H1 (cell line): ENCODE results near the gene FBXO41. TPM values are rescaled to one million over a fixed set of nuclear protein-coding genes. Genes with fewer than 3 reads are reported as not detected.

ENCODE experiments used
- BACH1 ChIP-seq: IDR thresholded peaks from 2 replicates; pipeline ENCODE4 v1.6.1; 2012; ENCODE audit warnings: low read length, improper control_type of control experiment
- GABPA ChIP-seq: IDR thresholded peaks from 2 replicates; pipeline ENCODE4 v1.6.1; 2011; ENCODE audit warnings: mild to moderate bottlenecking, low read length, moderate library complexity, borderline replicate concordance; ENCODE audit not compliant: insufficient read depth
- KDM1A ChIP-seq: fragments of 200-600, 300-600 bp; sonication (generic); IDR thresholded peaks from 2 replicates; pipeline ENCODE4 v1.7.1; 2016; ENCODE audit warnings: mild to moderate bottlenecking, low read length, borderline replicate concordance
- NANOG ChIP-seq: IDR thresholded peaks from 2 replicates; pipeline ENCODE4 v1.6.1; 2011; ENCODE audit warnings: low read length, low read depth, mild to moderate bottlenecking, inconsistent platforms; ENCODE audit not compliant: insufficient read depth, poor library complexity, severe bottlenecking
- NRF1 ChIP-seq: IDR thresholded peaks from 2 replicates; pipeline ENCODE4 v1.6.1; 2011; ENCODE audit warnings: mild to moderate bottlenecking, low read depth, low read length, improper control_type of control experiment
- POU5F1 ChIP-seq: IDR thresholded peaks from 2 replicates; pipeline ENCODE4 v1.6.1; 2011; ENCODE audit warnings: low read depth, mild to moderate bottlenecking, low read length, moderate library complexity
- RXRA ChIP-seq: IDR thresholded peaks from 2 replicates; pipeline ENCODE4 v1.6.1; 2011; ENCODE audit warnings: low read depth, mild to moderate bottlenecking, low read length, moderate library complexity; ENCODE audit not compliant: insufficient read depth
- SIN3A ChIP-seq, 2 experiments: IDR thresholded peaks in 1 of 2; conservative IDR thresholded peaks in 1 of 2; 2 replicates each; pipeline ENCODE4 v1.6.1; 2011 to 2012; ENCODE audit warnings: low read length in 2 of 2, improper control_type of control experiment in 1 of 2, low read depth in 1 of 2, mild to moderate bottlenecking in 1 of 2
- SUZ12 ChIP-seq: fragments of 200-600 bp; sonication (generic); IDR thresholded peaks from 2 replicates; pipeline ENCODE4 v1.6.1; 2012; ENCODE audit warnings: mild to moderate bottlenecking, inconsistent platforms, low read length, moderate library complexity, mixed read lengths
- TAF1 ChIP-seq: IDR thresholded peaks from 2 replicates; pipeline ENCODE4 v1.6.1; 2011; ENCODE audit warnings: mild to moderate bottlenecking, low read depth, low read length
- TAF7 ChIP-seq: optimal IDR thresholded peaks from 2 replicates; pipeline ENCODE3; 2011; ENCODE audit warnings: low read depth, mild to moderate bottlenecking, inconsistent platforms, low read length, moderate library complexity, borderline replicate concordance
- polyA plus RNA-seq, 7 experiments: library from polyadenylated mRNA; depleted of rRNA in 3 of 7; stranded (reverse) in 5 of 7; unstranded in 2 of 7; fragments of >200 nt in 5 of 7; fragments of 200-250 nt in 2 of 7; gene quantifications; 1 replicate in 5 of 7; 2 replicates in 1 of 7; 4 replicates in 1 of 7; pipeline versions ENCODE4 v1.2.1 to v1.2.3, GENCODE V29; 2011 to 2013; ENCODE audit warnings: missing spikeins in 2 of 7, mixed read lengths in 2 of 7
- total RNA-seq: library from RNA; stranded (reverse); fragmentation: NEBNext Ultra II Directional; extraction: Animal tissue kit (Norgen Biotek cat#: 25700); gene quantifications from 2 replicates; pipeline ENCODE4 v1.2.1, GENCODE V29; 2021
- TF ChIP-seq, protein P1 (sequence below): IDR thresholded peaks from 2 replicates; pipeline ENCODE4 v1.6.1; 2012; ENCODE audit warnings: low read length, inconsistent platforms
- TF ChIP-seq, protein P2 (sequence below): IDR thresholded peaks from 2 replicates; pipeline ENCODE4 v1.6.1; 2012; ENCODE audit warnings: inconsistent platforms

The FBXO41 gene
- total and polyA plus RNA-seq, 2 of the 8 experiments (the other 6 are each of a cell fraction or from before 2014, with no cell fraction given): 11.2 to 14.3 TPM

DNA sequence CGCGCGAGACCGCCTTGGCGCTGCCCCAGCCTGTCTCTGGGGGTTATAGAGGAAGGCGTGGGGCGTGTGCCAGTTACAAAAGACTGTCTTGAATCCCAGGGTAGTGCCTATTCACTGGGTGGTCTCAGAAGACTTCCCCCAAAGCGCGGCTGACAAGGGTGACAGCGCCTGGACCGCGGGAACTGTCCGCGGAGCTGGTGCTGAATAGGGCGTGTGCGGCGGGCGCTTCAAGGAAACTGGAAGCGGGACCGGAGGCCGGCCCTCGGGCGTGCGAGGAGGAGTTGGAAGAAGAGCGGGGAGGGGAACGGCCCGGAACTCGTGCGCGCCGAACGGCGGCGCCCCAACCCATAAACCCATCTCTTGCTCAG is 6.8 kb upstream of the FBXO41 start (continued):
- peak; percentile 35; the same call in 1 of the 2 replicates for TF ChIP-seq GABPA
- no peak for TF ChIP-seq NANOG
- TF ChIP-seq, protein P1, sequence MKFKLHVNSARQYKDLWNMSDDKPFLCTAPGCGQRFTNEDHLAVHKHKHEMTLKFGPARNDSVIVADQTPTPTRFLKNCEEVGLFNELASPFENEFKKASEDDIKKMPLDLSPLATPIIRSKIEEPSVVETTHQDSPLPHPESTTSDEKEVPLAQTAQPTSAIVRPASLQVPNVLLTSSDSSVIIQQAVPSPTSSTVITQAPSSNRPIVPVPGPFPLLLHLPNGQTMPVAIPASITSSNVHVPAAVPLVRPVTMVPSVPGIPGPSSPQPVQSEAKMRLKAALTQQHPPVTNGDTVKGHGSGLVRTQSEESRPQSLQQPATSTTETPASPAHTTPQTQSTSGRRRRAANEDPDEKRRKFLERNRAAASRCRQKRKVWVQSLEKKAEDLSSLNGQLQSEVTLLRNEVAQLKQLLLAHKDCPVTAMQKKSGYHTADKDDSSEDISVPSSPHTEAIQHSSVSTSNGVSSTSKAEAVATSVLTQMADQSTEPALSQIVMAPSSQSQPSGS: no peak
- TF ChIP-seq BACH1: no peak
- TF ChIP-seq RXRA: no peak
- TF ChIP-seq TAF1: peak; percentile 30; the same call in 1 of the 2 replicates
- TF ChIP-seq POU5F1: no peak
- TF ChIP-seq, protein P2, sequence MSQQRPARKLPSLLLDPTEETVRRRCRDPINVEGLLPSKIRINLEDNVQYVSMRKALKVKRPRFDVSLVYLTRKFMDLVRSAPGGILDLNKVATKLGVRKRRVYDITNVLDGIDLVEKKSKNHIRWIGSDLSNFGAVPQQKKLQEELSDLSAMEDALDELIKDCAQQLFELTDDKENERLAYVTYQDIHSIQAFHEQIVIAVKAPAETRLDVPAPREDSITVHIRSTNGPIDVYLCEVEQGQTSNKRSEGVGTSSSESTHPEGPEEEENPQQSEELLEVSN: no peak; the same call in 1 of the 2 replicates
- peak; percentile 100 for TF ChIP-seq SIN3A (conservative IDR thresholded peaks at IDR 0.05 in 1 of 2, IDR thresholded peaks at IDR 0.05 in 1 of 2; ENCODE audit: low read depth in 1 of 2, low read length in 2 of 2)
- TF ChIP-seq NRF1: no peak
- TF ChIP-seq KDM1A: no peak
- TF ChIP-seq SUZ12: no peak
- TF ChIP-seq TAF7: peak; percentile 23
- TF ChIP-seq, all 59 proteins: peak for 9
